GM21717 (cell line): ENCODE results near the gene EIF3B.
"Not testable (repeated sequence)": the region's sequence is repeated elsewhere in the genome, so short reads cannot be mapped to it uniquely, and the experiment has no call there.

Experiments used
- ATAC-seq: cut with Tn5 transposase; IDR thresholded peaks from one replicate; pipeline ENCODE4 v1.9.1; 2021; ENCODE audit warnings: mild to moderate bottlenecking, moderate library complexity; ENCODE audit not compliant: unreplicated experiment

EIF3B gene

GRCh38 chr7:2347351-2348063, 7.1 kb upstream of the EIF3B start:
- not testable (repeated sequence) for ATAC-seq

- ATAC-seq = no peak
Measured at GRCh38 chr7:2350055-2350454, 4.6 kb upstream of the EIF3B start.

GRCh38 chr7:2350861-2351260, 3.8 kb upstream of the EIF3B start:
- no peak for ATAC-seq

GRCh38 chr7:2353113-2353935, 1.3 kb upstream of the EIF3B start:
- ATAC-seq = no peak

GRCh38 chr7:2353936-2354185, 766 bp upstream of the EIF3B start:
- ATAC-seq = peak; percentile 38

- peak; percentile 7 for ATAC-seq
Measured at GRCh38 chr7:2354939-2355704, 495 bp downstream of the EIF3B start.

GRCh38 chr7:2355705-2356008, 1.0 kb downstream of the EIF3B start:
- ATAC-seq = no peak

GRCh38 chr7:2357165-2357564, 2.5 kb downstream of the EIF3B start:
- ATAC-seq = no peak

- ATAC-seq = no peak
Measured at GRCh38 chr7:2357571-2357970, 2.9 kb downstream of the EIF3B start.

- ATAC-seq = no peak
Measured at GRCh38 chr7:2358968-2359527, 4.4 kb downstream of the EIF3B start.

- ATAC-seq = no peak
Measured at GRCh38 chr7:2359610-2360009, 5.0 kb downstream of the EIF3B start.

- ATAC-seq = no peak
Measured at GRCh38 chr7:2360796-2361195, 6.2 kb downstream of the EIF3B start.

- ATAC-seq = no peak
Measured at GRCh38 chr7:2362385-2363088, 7.9 kb downstream of the EIF3B start.

GRCh38 chr7:2369139-2369538, 14.5 kb downstream of the EIF3B start:
- no peak for ATAC-seq

GRCh38 chr7:2371329-2371728, 16.7 kb downstream of the EIF3B start:
- ATAC-seq = no peak

- ATAC-seq = no peak
Measured at GRCh38 chr7:2372724-2373123, 18.1 kb downstream of the EIF3B start.

- ATAC-seq = no peak
Measured at GRCh38 chr7:2373124-2373556, 18.5 kb downstream of the EIF3B start.

GRCh38 chr7:2373646-2374045, 19.0 kb downstream of the EIF3B start:
- no peak for ATAC-seq

GRCh38 chr7:2374401-2374800, 19.8 kb downstream of the EIF3B start:
- ATAC-seq = no peak

GRCh38 chr7:2374830-2375728, 20.5 kb downstream of the EIF3B start:
- ATAC-seq = no peak
